ENCODE results near the gene RPL14. TPM values are rescaled to one million over a fixed set of nuclear protein-coding genes. Genes with fewer than 3 reads are reported as not detected.

The RPL14 gene
- total RNA-seq, 6 donors from 2014 or later: 173 to 1,676 (median 348) TPM

DNA sequence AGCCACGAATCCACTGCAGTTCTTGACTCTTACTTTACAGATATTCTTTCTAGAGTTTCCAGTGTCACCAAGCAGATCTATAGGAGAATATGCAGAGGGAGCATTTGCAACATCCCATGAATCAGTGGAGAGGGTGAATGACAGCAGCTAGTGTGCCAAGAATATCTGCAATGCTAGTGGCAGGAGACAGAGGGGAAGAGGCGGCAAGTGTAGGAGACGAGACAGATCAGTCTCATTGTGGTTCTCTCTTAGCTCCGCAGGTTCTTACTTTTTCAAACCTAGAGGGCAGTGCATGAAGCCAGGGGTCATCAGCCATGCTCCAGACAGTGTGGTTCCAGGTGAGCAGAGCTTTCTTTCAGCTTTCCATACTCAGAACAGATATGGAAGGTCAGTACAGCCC, 20.5 kb downstream of the RPL14 start:
- H3K9me3 ChIP-seq: no peaks in the 10 kb centered on the region
- H3K27me3 ChIP-seq: no peaks in the 10 kb centered on the region
- DNase-seq: no peak
- TF ChIP-seq EP300 (IDR thresholded peaks at IDR 0.05) (no peak), POLR2A (IDR thresholded peaks at IDR 0.05) (no peak), POLR2AphosphoS5 (IDR thresholded peaks at IDR 0.05) (no peak), CTCF (IDR thresholded peaks at IDR 0.05) (no peak)
- peaks cover 0 to 35% (median 8%) of the 10 kb centered on the region in 4 donors for H3K36me3 ChIP-seq
- H3K27ac ChIP-seq: peak overlapping the region in 2 of 4 donors; percentile 86 to 89
- peaks cover 7 to 11% (median 10%) of the 10 kb centered on the region in 4 donors for H3K4me1 ChIP-seq
- ATAC-seq (ENCODE audit: low FRiP score in 2 of 2): peak in 1 of 2 donors; percentile 2
- peak overlapping the region; percentile 85 to 91 (median 88) for H3K4me3 ChIP-seq
- 51 to 60% methylated on average over 4 of the region's 4 CpGs for WGBS, 2 donors

GRCh38 chr3:40487172-40487571, 30.0 kb downstream of the RPL14 start:
- Histone ChIP-seq H3K27ac (no peak overlapping the region), H3K9me3 (peaks cover 17 to 22% (median 17%) of the 10 kb centered on the region in 4 donors), H3K4me3 (no peak overlapping the region), H3K27me3 (no peaks in the 10 kb centered on the region), H3K4me1 (no peaks in the 10 kb centered on the region), H3K36me3 (peaks cover 17 to 62% (median 39%) of the 10 kb centered on the region in 4 donors)
- ATAC-seq (ENCODE audit: low FRiP score in 2 of 2) (no peak), DNase-seq (no peak)
- TF ChIP-seq EP300 (IDR thresholded peaks at IDR 0.05) (no peak), POLR2A (IDR thresholded peaks at IDR 0.05) (no peak), CTCF (IDR thresholded peaks at IDR 0.05) (no peak), POLR2AphosphoS5 (IDR thresholded peaks at IDR 0.05) (no peak)
- WGBS, 2 donors: 97 to 98% methylated on average over 3 of the region's 3 CpGs

- Histone ChIP-seq H3K9me3 (peaks cover 17 to 20% (median 17%) of the 10 kb centered on the region in 4 donors), H3K4me3 (no peak overlapping the region), H3K36me3 (peaks cover 15 to 25% (median 22%) of the 10 kb centered on the region in 4 donors), H3K4me1 (no peaks in the 10 kb centered on the region), H3K27me3 (no peaks in the 10 kb centered on the region), H3K27ac (no peak overlapping the region)
- no peak for DNase-seq
- WGBS, 2 donors: 95 to 96% methylated on average over 5 of the region's 5 CpGs
- TF ChIP-seq CTCF (IDR thresholded peaks at IDR 0.05): no peak
- TF ChIP-seq EP300 (IDR thresholded peaks at IDR 0.05): no peak
- TF ChIP-seq POLR2AphosphoS5 (IDR thresholded peaks at IDR 0.05): no peak
- TF ChIP-seq POLR2A (IDR thresholded peaks at IDR 0.05): no peak
- no peak for ATAC-seq (ENCODE audit: low FRiP score in 2 of 2)
These were observed 33.8 kb downstream of the RPL14 start for GRCh38 chr3:40490916-40491315.

DNA sequence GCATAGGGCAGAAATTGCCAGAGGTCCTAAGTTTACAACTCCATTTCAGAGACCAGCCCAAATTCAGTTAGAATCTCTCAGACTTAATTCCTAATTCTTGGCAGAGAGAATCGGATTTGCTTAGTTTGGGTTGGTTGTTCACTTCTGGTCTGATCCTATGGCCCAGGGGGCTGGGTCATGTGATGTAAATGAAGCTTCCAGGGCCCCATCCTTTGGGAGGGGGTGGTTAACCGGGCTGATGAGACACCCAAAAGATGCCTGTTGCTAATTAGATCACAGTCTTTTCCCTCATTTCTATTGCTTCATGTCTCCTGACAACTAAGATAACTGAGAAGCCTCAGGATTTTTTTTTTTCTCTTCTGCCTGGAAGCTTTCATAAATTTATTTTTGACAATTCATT, 37.6 kb downstream of the RPL14 start:
- Histone ChIP-seq H3K36me3 (no peaks in the 10 kb centered on the region), H3K27me3 (no peaks in the 10 kb centered on the region), H3K9me3 (no peaks in the 10 kb centered on the region), H3K4me3 (no peak overlapping the region), H3K27ac (no peak overlapping the region), H3K4me1 (no peaks in the 10 kb centered on the region)
- TF ChIP-seq CTCF (IDR thresholded peaks at IDR 0.05) (no peak), EP300 (IDR thresholded peaks at IDR 0.05) (no peak), POLR2A (IDR thresholded peaks at IDR 0.05) (no peak), POLR2AphosphoS5 (IDR thresholded peaks at IDR 0.05) (no peak)
- DNase-seq (no peak), ATAC-seq (ENCODE audit: low FRiP score in 2 of 2) (no peak)
- WGBS, 2 donors: 67 to 68% methylated on average over 2 of the region's 2 CpGs

- no peaks in the 10 kb centered on the region for H3K9me3 ChIP-seq
- no peaks in the 10 kb centered on the region for H3K27me3 ChIP-seq
- no peak overlapping the region for H3K27ac ChIP-seq
- no peak for DNase-seq
- 96 to 97% methylated on average over 2 of the region's 2 CpGs for WGBS, 2 donors
- H3K4me3 ChIP-seq: no peak overlapping the region
- no peak for ATAC-seq (ENCODE audit: low FRiP score in 2 of 2)
- TF ChIP-seq CTCF (IDR thresholded peaks at IDR 0.05): no peak
- TF ChIP-seq POLR2A (IDR thresholded peaks at IDR 0.05): no peak
- no peak for TF ChIP-seq POLR2AphosphoS5 (IDR thresholded peaks at IDR 0.05)
- TF ChIP-seq EP300 (IDR thresholded peaks at IDR 0.05): no peak
- no peaks in the 10 kb centered on the region for H3K36me3 ChIP-seq
- H3K4me1 ChIP-seq: no peaks in the 10 kb centered on the region
These were observed 40.1 kb downstream of the RPL14 start for GRCh38 chr3:40497288-40497687.
